ENCODE data around the gene PGBD5.
"Not testable (repeated sequence)": the region's sequence is repeated elsewhere in the genome, so short reads cannot be mapped to it uniquely, and the experiment has no call there.

The PGBD5 gene

DNA sequence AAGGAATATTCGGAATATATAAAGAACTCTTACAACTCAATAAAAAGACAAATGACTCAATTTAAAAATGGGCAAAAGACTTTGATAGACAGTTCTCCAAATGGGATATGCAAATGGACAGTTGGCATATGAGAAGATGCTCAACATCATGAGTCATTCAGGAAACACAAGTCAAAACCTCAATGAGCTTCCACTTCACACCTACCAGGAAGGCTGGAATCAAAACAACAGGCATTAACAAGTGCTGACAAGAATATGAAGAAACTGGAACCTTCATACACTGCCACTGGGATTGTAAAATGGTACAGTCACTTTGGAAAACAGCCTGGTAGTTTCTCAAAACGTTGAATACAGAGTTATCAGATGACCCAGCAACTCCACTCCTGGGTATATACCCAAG, 17.2 kb downstream of the PGBD5 start:
- Histone ChIP-seq H3K9ac (ENCODE audit: low read depth, low read length) (no peak overlapping the region), H3K4me3 (ENCODE audit: low read length) (no peak overlapping the region), H3K4me1 (ENCODE audit: insufficient read depth, low read length) (no peaks in the 10 kb centered on the region), H3K27me3 (ENCODE audit: insufficient read depth, low read length) (no peaks in the 10 kb centered on the region), H3K9me3 (ENCODE audit: insufficient read depth, low read depth, low read length) (no peaks in the 10 kb centered on the region), H3K36me3 (ENCODE audit: insufficient read depth, low read length) (no peaks in the 10 kb centered on the region), H3K27ac (ENCODE audit: low read depth, low read length) (no peak overlapping the region)
- WGBS: 75% methylated on average over 1 of the region's 2 CpGs

- Histone ChIP-seq H3K36me3 (ENCODE audit: insufficient read depth, low read length) (no peaks in the 10 kb centered on the region), H3K27ac (ENCODE audit: low read depth, low read length) (no peak overlapping the region), H3K9me3 (ENCODE audit: insufficient read depth, low read depth, low read length) (no peaks in the 10 kb centered on the region), H3K9ac (ENCODE audit: low read depth, low read length) (no peak overlapping the region), H3K4me3 (ENCODE audit: low read length) (no peak overlapping the region), H3K4me1 (ENCODE audit: insufficient read depth, low read length) (no peaks in the 10 kb centered on the region), H3K27me3 (ENCODE audit: insufficient read depth, low read length) (no peaks in the 10 kb centered on the region)
- WGBS: 95% methylated on average over 2 of the region's 2 CpGs
Measured at GRCh38 chr1:230407351-230407750, 18.8 kb downstream of the PGBD5 start.

- not testable (repeated sequence) for H3K27me3 ChIP-seq (ENCODE audit: insufficient read depth, low read length); H3K27ac ChIP-seq (ENCODE audit: low read depth, low read length); H3K9ac ChIP-seq (ENCODE audit: low read depth, low read length); H3K36me3 ChIP-seq (ENCODE audit: insufficient read depth, low read length); H3K9me3 ChIP-seq (ENCODE audit: insufficient read depth, low read depth, low read length); H3K4me3 ChIP-seq (ENCODE audit: low read length); H3K4me1 ChIP-seq (ENCODE audit: insufficient read depth, low read length)
- WGBS: 95% methylated on average over 11 of the region's 11 CpGs
Measured at GRCh38 chr1:230406727-230407126, 19.4 kb downstream of the PGBD5 start.

DNA sequence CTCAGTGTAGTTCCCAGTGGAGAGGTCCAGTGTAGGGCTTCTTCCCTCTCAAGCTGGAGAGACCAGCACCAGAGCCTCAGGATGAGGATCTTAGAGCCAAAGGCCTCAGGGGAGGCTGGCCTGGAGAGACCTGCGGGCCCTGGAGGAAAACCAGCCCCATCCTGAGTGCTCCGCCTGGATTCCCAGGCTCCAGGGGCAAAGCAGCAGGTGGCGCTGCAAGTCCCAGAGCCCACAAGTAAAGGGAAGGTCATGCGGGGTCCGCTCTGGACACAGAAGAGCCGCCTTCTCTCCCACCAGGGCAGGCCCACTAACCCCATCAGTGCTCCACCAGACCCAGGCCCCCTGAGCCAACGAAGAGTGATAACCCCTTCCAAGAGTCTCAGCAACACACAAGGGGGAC, 22.7 kb downstream of the PGBD5 start:
- WGBS: 84% methylated on average over 7 of the region's 7 CpGs
- Histone ChIP-seq H3K27me3 (ENCODE audit: insufficient read depth, low read length) (no peaks in the 10 kb centered on the region), H3K27ac (ENCODE audit: low read depth, low read length) (no peak overlapping the region), H3K9ac (ENCODE audit: low read depth, low read length) (no peak overlapping the region), H3K36me3 (ENCODE audit: insufficient read depth, low read length) (no peaks in the 10 kb centered on the region), H3K4me1 (ENCODE audit: insufficient read depth, low read length) (peaks cover 17% of the 10 kb centered on the region), H3K9me3 (ENCODE audit: insufficient read depth, low read depth, low read length) (no peaks in the 10 kb centered on the region), H3K4me3 (ENCODE audit: low read length) (no peak overlapping the region)

- 88% methylated on average over 8 of the region's 8 CpGs for WGBS
- no peaks in the 10 kb centered on the region for H3K27me3 ChIP-seq (ENCODE audit: insufficient read depth, low read length)
- no peaks in the 10 kb centered on the region for H3K36me3 ChIP-seq (ENCODE audit: insufficient read depth, low read length)
- H3K4me3 ChIP-seq (ENCODE audit: low read length): no peak overlapping the region
- H3K4me1 ChIP-seq (ENCODE audit: insufficient read depth, low read length): peaks cover 17% of the 10 kb centered on the region
- no peaks in the 10 kb centered on the region for H3K9me3 ChIP-seq (ENCODE audit: insufficient read depth, low read depth, low read length)
- no peak overlapping the region for H3K9ac ChIP-seq (ENCODE audit: low read depth, low read length)
- H3K27ac ChIP-seq (ENCODE audit: low read depth, low read length): no peak overlapping the region
Measured at GRCh38 chr1:230401763-230402294, 24.3 kb downstream of the PGBD5 start.

- Histone ChIP-seq H3K4me1 (ENCODE audit: insufficient read depth, low read length) (peaks cover 17% of the 10 kb centered on the region), H3K4me3 (ENCODE audit: low read length) (no peak overlapping the region), H3K27me3 (ENCODE audit: insufficient read depth, low read length) (no peaks in the 10 kb centered on the region), H3K9ac (ENCODE audit: low read depth, low read length) (no peak overlapping the region), H3K27ac (ENCODE audit: low read depth, low read length) (no peak overlapping the region), H3K9me3 (ENCODE audit: insufficient read depth, low read depth, low read length) (no peaks in the 10 kb centered on the region), H3K36me3 (ENCODE audit: insufficient read depth, low read length) (no peaks in the 10 kb centered on the region)
- 92% methylated on average over 14 of the region's 14 CpGs for WGBS
Measured at GRCh38 chr1:230401101-230401500, 25.0 kb downstream of the PGBD5 start.

DNA sequence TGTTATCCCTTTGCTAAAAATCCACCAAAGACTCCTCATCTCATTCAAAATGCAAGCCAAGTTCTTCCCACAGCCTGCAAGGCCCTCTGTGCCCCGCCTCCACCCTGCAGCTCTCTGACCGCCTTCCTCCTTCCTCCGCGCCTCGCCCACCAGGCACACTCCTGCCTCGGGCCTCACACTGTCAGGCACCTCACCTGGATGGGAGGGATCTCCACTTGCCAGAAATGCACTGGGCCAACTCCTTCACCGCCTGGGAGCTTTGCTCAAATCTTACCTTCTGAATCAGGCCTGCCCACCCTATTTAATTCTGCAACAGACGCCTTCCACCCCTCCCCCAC, 26.2 kb downstream of the PGBD5 start:
- WGBS: 55% methylated on average over 8 of the region's 8 CpGs
- Histone ChIP-seq H3K27ac (ENCODE audit: low read depth, low read length) (no peak overlapping the region), H3K9me3 (ENCODE audit: insufficient read depth, low read depth, low read length) (no peaks in the 10 kb centered on the region)

GRCh38 chr1:230399321-230400006, 26.7 kb downstream of the PGBD5 start:
- Histone ChIP-seq H3K36me3 (ENCODE audit: insufficient read depth, low read length) (no peaks in the 10 kb centered on the region), H3K4me3 (ENCODE audit: low read length) (no peak overlapping the region), H3K9me3 (ENCODE audit: insufficient read depth, low read depth, low read length) (no peaks in the 10 kb centered on the region), H3K9ac (ENCODE audit: low read depth, low read length) (no peak overlapping the region), H3K27ac (ENCODE audit: low read depth, low read length) (no peak overlapping the region), H3K4me1 (ENCODE audit: insufficient read depth, low read length) (peaks cover 17% of the 10 kb centered on the region), H3K27me3 (ENCODE audit: insufficient read depth, low read length) (no peaks in the 10 kb centered on the region)
- WGBS: 89% methylated on average over 22 of the region's 22 CpGs

More for the DNA sequence above, 26.2 kb downstream of the PGBD5 start:
- no peak overlapping the region for H3K4me3 ChIP-seq (ENCODE audit: low read length)
- no peak overlapping the region for H3K9ac ChIP-seq (ENCODE audit: low read depth, low read length)
- H3K4me1 ChIP-seq (ENCODE audit: insufficient read depth, low read length): peaks cover 17% of the 10 kb centered on the region
- no peaks in the 10 kb centered on the region for H3K27me3 ChIP-seq (ENCODE audit: insufficient read depth, low read length)
- no peaks in the 10 kb centered on the region for H3K36me3 ChIP-seq (ENCODE audit: insufficient read depth, low read length)

GRCh38 chr1:230398856-230399255, 27.3 kb downstream of the PGBD5 start:
- WGBS: 91% methylated on average over 8 of the region's 8 CpGs
- no peaks in the 10 kb centered on the region for H3K9me3 ChIP-seq (ENCODE audit: insufficient read depth, low read depth, low read length)
- H3K27me3 ChIP-seq (ENCODE audit: insufficient read depth, low read length): no peaks in the 10 kb centered on the region

GRCh38 chr1:230396966-230397365, 29.2 kb downstream of the PGBD5 start:
- H3K36me3 ChIP-seq (ENCODE audit: insufficient read depth, low read length): no peaks in the 10 kb centered on the region
- no peak overlapping the region for H3K9ac ChIP-seq (ENCODE audit: low read depth, low read length)
- peaks cover 22% of the 10 kb centered on the region for H3K4me1 ChIP-seq (ENCODE audit: insufficient read depth, low read length)
- WGBS: 95% methylated on average over 10 of the region's 10 CpGs
- H3K4me3 ChIP-seq (ENCODE audit: low read length): no peak overlapping the region
- no peaks in the 10 kb centered on the region for H3K9me3 ChIP-seq (ENCODE audit: insufficient read depth, low read depth, low read length)
- H3K27me3 ChIP-seq (ENCODE audit: insufficient read depth, low read length): no peaks in the 10 kb centered on the region
- no peak overlapping the region for H3K27ac ChIP-seq (ENCODE audit: low read depth, low read length)

More at GRCh38 chr1:230398856-230399255, 27.3 kb downstream of the PGBD5 start:
- H3K9ac ChIP-seq (ENCODE audit: low read depth, low read length): no peak overlapping the region
- no peak overlapping the region for H3K27ac ChIP-seq (ENCODE audit: low read depth, low read length)
- H3K4me1 ChIP-seq (ENCODE audit: insufficient read depth, low read length): peaks cover 17% of the 10 kb centered on the region
- H3K4me3 ChIP-seq (ENCODE audit: low read length): no peak overlapping the region
- H3K36me3 ChIP-seq (ENCODE audit: insufficient read depth, low read length): no peaks in the 10 kb centered on the region

DNA sequence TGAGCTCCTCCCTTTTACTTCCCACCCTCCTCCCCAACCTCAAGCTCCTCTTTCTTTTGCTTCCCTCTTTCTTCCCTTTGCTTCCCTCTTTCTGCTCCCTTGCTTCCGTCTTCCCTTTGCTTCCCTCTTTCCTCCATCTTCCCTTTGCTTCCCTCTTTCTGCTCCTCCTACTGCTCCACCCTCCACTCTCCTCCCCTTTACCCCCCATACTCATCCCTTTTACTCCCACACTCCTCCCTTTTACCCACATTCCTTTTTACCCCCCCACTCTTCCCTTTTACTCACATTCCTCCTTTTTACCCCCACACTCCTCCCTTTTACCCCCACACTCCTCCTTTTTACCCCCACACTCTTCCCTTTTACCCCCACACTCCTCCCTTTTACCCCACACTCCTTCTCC, 30.2 kb downstream of the PGBD5 start:
- Histone ChIP-seq H3K27ac (ENCODE audit: low read depth, low read length) (no peak overlapping the region), H3K4me1 (ENCODE audit: insufficient read depth, low read length) (peaks cover 27% of the 10 kb centered on the region), H3K27me3 (ENCODE audit: insufficient read depth, low read length) (no peaks in the 10 kb centered on the region), H3K36me3 (ENCODE audit: insufficient read depth, low read length) (no peaks in the 10 kb centered on the region), H3K9ac (ENCODE audit: low read depth, low read length) (no peak overlapping the region), H3K4me3 (ENCODE audit: low read length) (no peak overlapping the region), H3K9me3 (ENCODE audit: insufficient read depth, low read depth, low read length) (no peaks in the 10 kb centered on the region)
- 86% methylated on average over 1 of the region's 1 CpG for WGBS

- H3K9ac ChIP-seq (ENCODE audit: low read depth, low read length): no peak overlapping the region
- 88% methylated on average over 8 of the region's 8 CpGs for whole genome bisulfite sequencing
- no peaks in the 10 kb centered on the region for H3K36me3 ChIP-seq (ENCODE audit: insufficient read depth, low read length)
- no peak overlapping the region for H3K4me3 ChIP-seq (ENCODE audit: low read length)
- no peaks in the 10 kb centered on the region for H3K9me3 ChIP-seq (ENCODE audit: insufficient read depth, low read depth, low read length)
- H3K4me1 ChIP-seq (ENCODE audit: insufficient read depth, low read length): peaks cover 22% of the 10 kb centered on the region
- H3K27me3 ChIP-seq (ENCODE audit: insufficient read depth, low read length): no peaks in the 10 kb centered on the region
- H3K27ac ChIP-seq (ENCODE audit: low read depth, low read length): no peak overlapping the region
Measured at GRCh38 chr1:230394741-230395140, 31.4 kb downstream of the PGBD5 start.
